ENCODE data around the gene LRRC75A.
"Not testable (repeated sequence)": the region's sequence is repeated elsewhere in the genome, so short reads cannot be mapped to it uniquely, and the experiment has no call there.

The LRRC75A gene

GRCh38 chr17:16491703-16492612, at the start of gene LRRC75A:
Gene LRRC75A, minus strand, starts transcription at chr17:16492193. Its CDS starts 203 bp downstream, at chr17:16491990.
- peak; percentile 49 for DNase-seq (ENCODE audit: low spot score)

GRCh38 chr17:16537130-16537458, 45.1 kb upstream of the LRRC75A start:
- DNase-seq (ENCODE audit: low spot score) = no peak

GRCh38 chr17:16534236-16534635, 42.2 kb upstream of the LRRC75A start:
- DNase-seq (ENCODE audit: low spot score) = no peak

DNA sequence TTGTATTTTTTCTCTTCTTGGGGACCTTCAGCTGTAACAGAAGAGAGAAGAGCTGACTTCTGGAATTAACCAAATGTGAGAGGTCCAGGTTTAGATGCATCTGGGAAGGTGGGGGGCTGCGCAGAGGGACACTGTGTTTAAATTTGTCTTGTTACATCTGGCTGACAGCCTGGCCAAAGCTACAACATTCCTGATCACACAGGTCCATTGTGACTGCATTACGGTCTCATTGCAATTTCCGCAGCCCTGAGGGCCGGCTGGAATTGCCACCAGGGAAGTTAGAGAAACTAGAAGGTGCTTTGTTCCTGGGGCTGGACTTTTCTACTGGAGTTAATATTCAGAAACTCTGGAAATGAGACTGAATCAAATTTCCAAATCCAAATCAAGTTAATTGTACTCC, 37.9 kb upstream of the LRRC75A start:
- no peak for DNase-seq (ENCODE audit: low spot score)

DNA sequence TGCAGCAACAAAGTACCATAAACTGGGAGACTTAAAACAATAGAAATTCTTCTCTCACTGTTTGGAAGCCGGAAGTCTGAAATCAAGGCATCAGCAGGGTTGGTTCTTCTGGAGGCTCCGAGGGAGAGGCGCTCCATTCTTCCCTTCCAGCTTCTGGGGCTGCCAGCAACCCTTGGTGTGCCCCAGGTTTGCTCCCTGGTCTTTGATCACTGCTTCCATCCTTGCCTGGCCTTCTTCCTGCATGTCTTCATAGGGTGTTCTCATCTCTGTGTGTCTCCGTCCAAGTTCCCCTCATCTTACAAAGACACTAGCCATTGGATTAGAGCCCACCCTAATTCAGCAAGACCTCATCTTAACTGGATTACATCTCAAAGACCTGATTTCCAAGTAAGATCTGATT, 35.3 kb upstream of the LRRC75A start:
- DNase-seq (ENCODE audit: low spot score) = no peak

DNA sequence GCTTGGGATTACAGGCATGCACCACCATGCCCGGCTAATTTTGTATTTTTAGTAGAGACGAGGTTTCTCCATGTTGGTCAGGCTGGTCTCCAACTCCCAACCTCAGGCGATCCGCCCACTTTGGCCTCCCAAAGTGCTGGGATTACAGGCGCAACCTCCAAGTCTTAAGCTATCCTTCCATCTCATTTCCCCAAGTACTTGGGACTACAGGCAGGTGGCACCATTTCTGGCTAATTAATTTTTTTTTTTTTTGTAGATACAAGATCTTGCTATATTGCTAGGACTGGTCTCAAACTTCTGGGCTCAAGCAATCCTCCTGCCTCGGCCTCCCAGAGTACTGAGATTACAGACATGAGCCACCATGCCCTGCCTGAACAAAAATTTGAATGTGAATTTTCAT, 33.6 kb upstream of the LRRC75A start:
- not testable (repeated sequence) for DNase-seq (ENCODE audit: low spot score)

- peak; percentile 66 for DNase-seq (ENCODE audit: low spot score)
Measured at GRCh38 chr17:16521070-16521727, 29.2 kb upstream of the LRRC75A start.

GRCh38 chr17:16519021-16519420, 27.0 kb upstream of the LRRC75A start:
- no peak for DNase-seq (ENCODE audit: low spot score)

DNA sequence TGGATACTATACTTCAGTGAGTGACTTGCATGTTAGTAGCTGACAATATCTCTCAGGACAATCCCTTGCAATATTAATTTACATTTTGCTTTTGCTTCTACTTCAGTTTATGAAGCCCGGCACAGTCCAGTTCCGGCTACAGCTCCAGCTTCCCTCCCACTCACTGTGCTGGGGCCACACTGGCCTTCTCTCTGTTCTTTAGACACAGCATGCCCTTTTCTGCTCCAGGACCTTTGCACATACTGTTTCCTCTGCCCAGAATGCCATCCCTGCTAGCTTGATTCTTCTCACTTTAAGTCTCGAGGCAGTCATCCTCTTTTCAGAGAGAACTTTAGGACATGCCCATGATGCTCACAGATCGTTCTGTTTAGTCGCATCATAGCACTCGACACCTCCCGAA, 25.5 kb upstream of the LRRC75A start:
- no peak for DNase-seq (ENCODE audit: low spot score)

GRCh38 chr17:16516594-16517051, 24.6 kb upstream of the LRRC75A start:
- DNase-seq (ENCODE audit: low spot score) = no peak

DNA sequence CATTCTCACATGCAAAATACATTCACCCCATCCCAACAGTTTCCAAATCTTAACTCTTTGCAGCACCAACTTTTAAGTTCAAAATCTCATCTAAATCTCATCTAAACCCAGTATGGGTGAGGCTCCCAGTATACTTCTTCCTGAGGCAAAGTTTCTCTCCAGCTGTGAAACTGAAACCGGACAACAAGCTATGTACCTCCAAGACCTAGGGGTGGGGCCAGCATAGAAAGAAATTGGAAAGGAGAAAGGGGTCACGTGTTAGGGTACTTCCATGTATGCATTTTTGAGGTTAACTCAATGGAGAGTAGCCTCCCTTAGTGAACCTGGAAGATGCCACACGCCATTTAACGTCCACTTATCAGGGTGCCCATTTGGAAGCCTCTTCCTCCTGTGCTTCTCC, 23.9 kb upstream of the LRRC75A start:
- no peak for DNase-seq (ENCODE audit: low spot score)

GRCh38 chr17:16513873-16514272, 21.9 kb upstream of the LRRC75A start:
- no peak for DNase-seq (ENCODE audit: low spot score)

DNA sequence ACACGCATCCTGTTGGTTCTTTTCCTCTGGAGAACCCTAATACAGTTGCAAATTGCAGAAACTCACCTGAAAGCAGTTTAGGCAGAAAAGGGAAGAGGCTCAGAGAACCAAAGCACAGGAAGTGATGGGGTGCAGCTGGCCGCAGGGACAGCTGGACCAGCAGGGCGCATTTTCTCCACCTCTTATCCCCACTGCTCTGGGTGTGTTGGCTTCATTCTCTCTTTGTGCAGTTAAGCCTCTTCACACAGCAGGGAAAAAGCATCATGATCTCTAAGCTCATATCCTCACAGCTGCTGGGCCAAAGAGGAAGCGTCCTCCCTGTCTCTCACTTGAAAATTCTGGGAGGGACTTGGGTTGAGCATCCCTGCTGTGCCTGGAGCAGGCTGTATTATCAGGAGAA, 20.0 kb upstream of the LRRC75A start:
- DNase-seq (ENCODE audit: low spot score) = no peak

GRCh38 chr17:16511593-16511992, 19.6 kb upstream of the LRRC75A start:
- DNase-seq (ENCODE audit: low spot score) = no peak

DNA sequence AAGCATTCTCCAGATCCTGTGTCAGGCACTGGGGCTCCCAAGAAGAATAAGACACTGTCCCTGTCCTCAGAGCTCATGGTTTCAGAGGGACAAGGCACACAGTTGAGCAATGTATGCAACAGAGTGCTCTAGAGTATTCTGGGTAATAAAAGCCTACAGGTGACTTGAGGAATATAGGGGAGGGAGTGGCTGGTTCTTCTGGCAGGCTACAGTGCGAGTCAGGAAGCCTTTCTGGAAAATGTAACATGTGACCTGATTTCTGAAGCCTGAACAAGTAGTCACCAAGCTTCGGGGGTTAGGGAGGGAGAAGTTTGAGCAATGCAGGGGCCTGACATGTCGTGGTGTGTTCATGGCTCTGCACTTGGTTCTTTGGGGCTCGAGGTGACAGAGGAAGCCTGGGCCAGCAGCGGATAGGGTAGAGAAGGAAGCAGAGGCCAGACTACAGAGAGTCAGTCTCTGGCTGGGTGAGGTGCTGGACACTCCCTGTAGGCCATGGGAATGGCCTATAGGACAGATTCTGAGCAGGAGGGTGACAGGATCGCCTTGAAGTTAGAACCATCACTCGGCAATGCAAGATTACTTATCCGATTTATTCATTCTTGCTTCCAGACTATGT, 16.0 kb upstream of the LRRC75A start:
- no peak for DNase-seq (ENCODE audit: low spot score)

DNA sequence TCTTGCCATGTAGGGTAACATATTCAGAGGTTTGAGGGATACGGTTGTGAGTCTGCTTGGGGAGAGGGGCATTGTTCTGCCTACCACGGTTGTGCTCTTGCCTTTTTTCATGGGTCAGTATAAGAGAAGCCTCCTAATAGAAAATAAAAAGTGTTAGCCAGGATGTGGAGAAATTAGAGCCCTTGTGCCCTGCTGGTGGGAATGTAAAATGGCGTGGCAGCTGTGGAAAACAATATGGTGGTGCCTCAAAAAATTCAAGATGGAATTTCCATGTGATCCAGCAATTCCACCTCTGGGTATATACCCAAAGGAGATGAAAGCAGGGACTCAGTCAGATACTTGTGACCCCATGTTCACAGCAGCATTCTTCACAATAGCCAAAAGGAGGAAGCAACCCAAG, 14.2 kb upstream of the LRRC75A start:
- DNase-seq (ENCODE audit: low spot score) = no peak

- no peak for DNase-seq (ENCODE audit: low spot score)
Measured at GRCh38 chr17:16504984-16505383, 13.0 kb upstream of the LRRC75A start.

DNA sequence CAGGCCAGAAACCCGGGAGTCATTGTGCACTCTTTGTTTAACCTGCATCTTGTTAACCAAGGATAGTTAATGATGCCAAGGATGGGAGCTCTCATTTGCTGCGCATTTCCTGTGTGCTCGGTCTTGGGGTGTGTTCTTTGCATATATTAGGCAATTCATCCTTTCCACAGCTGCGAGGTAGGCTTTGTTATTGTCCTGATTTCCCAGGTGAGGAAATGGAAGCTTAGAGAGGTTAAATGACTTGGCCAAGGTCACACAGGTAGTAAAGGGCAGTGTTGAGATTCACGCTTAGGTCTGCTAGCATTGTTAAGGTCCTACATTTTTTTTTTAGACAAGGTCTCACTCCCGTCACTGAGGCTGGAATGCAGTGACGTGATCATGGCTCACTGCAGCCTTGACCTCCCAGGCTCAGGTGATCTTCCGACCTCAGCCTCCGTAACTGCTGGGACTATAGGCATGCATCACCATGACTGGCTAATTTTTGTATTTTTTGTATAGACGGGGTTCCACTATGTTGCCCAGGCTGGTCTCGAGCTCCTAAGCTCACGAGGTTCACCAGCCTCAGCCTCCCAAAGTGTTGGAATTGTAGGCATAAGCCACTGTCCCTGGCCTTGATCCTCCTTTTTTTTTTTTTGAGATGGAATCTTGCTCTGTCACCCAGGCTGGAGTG, 5.0 kb upstream of the LRRC75A start:
- no peak for DNase-seq (ENCODE audit: low spot score)

DNA sequence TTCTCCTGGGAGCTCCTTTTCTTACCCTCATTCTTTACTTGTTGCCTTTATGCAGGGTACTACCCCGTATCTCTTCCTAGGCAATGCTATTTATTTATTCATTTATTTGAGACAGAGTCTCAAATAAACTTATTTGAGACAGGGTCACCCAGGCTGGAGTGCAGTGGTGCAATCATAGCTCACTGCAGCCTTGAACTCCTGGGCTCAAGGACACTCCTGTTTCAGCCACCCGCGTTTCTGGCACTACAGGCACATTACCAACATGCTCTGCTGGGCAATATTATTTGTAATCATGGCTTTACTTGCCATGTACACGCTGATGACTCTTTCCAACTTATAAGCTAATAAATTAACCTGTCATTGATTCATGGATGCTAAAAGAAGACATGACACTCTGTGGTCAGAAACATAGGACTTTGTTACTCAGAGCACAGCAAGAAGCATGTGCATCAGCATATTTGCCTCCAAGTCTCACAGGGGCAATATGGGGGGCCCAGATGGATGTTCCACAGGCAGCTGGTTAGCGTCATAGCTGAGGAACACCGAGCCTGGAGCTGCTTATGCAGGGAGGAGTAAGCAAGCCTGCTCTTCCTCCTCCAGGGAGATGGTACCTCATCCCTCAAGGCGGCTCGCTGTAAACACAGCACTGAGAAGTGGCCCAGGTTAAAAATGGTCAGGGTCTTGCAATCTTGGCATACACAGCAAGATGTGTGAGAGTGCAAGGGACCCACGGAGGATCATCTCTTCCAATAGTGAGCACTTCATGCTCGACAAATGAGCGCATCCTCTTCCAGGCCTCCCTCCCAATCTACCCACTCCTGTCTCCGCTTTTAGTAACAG, 4.2 kb upstream of the LRRC75A start:
- DNase-seq (ENCODE audit: low spot score) = no peak

DNA sequence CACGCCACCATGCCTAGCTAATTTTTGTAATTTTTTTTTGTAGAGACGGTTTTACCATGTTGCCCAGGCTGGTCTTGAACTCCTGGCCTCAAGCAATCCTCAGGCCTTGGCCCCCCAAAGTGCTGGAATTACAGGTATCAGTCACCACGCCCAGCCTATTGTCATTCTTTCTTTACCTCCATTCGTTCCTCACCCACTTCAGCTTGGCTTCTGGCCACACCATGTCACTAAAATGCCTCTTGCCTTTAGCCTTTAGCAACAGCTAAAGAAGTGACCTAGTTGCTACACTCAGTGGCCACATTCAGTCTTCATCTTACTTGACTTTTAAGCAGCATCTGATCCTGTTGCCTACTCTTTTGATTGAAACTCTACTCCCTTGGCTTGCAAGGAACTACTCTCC, 3.6 kb upstream of the LRRC75A start:
- no peak for DNase-seq (ENCODE audit: low spot score)

- no peak for DNase-seq (ENCODE audit: low spot score)
Measured at GRCh38 chr17:16494059-16494458, 2.1 kb upstream of the LRRC75A start.
